ENCODE results near the gene ARHGAP8. TPM values are rescaled to one million over a fixed set of nuclear protein-coding genes. Genes with fewer than 3 reads are reported as not detected.

Gene ARHGAP8
- total RNA-seq, 1 experiment from 2014 or later = not detected

DNA sequence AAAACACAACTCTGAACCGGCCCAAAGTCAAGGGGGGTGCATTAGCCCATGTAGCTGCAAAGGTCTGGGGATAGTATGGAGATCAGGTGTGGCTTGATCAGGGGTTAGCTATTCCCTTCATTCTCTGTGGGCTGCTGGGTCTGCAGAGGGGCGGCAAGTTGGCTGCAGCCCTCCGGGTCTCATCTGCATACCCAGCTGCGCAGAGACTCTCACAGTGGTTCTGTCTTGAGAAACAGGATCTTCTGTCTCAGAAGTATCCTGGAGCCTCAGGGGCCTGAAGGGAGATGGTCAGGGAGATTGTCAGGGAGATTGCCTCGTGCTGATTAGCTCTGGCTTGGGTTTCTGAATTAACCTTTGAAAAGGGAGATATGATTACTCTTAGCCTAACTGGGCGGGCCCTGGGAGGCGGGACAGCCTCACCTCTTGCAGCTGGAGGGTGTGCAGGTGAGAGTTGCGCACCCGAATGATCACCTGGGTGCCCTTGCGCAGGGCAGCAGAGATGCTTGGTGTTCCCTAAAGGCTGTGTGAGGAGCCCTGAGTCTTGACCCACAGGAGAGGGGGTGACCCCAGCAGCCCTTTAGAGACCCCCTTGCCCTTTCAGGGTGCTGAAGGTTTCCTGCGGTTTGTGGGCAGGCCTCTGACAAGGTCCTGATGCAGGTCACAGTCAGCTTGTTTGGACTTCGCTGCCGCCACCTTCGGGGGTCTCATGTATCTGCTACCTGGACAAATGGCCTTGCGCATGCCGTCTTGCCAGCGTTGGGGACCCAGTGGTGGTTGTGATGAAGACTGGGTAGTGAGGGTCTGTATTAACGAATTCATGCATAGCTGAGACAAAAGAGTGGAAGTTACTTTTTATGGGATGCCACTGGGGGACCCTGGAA is 7.3 kb downstream of the ARHGAP8 start:
- H3K9me3 ChIP-seq (ENCODE audit: low read length) = no peaks in the 10 kb centered on the region
- no peak overlapping the region for H3K27ac ChIP-seq (ENCODE audit: low read length)
- H2AFZ ChIP-seq (ENCODE audit: low read length) = no peak overlapping the region
- DNase-seq = no peak
- H3K27me3 ChIP-seq (ENCODE audit: low read length) = no peaks in the 10 kb centered on the region
- peaks cover 18% of the 10 kb centered on the region for H3K4me1 ChIP-seq (ENCODE audit: low read length)
- peak overlapping the region; percentile 47 for H3K4me2 ChIP-seq (ENCODE audit: low read depth, low read length, poor library complexity, severe bottlenecking)
- H3K9ac ChIP-seq (ENCODE audit: low read length) = no peak overlapping the region
- H3K9me2 ChIP-seq (replicated peaks; ENCODE audit: insufficient read depth, low read length) = no peaks in the 10 kb centered on the region
- no peaks in the 10 kb centered on the region for H3K36me3 ChIP-seq (ENCODE audit: insufficient read depth, low read length)
- H3K4me3 ChIP-seq (ENCODE audit: low read length) = no peak overlapping the region
- H3K79me2 ChIP-seq (ENCODE audit: low read length) = no peaks in the 10 kb centered on the region
- no peaks in the 10 kb centered on the region for H4K20me1 ChIP-seq (ENCODE audit: insufficient read depth, low read depth, low read length)

DNA sequence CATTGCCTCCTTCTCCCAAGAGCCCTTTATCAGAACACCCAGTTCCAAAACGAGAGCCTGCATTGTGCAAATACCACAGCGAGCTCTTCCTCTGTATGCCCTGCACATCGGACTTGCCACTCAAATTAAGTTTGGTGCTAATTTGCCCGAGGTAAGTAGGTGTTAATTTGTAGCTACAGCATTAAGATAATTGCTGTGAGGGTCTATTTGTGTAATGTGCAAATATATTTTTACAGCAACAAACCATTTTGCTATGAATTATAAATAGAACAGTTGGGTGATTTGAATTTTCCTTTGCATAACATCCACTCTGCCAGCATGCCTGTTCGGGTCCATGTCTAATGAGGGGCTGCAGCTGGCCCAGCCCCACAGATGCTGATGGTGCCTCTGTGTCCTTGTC is 8.1 kb downstream of the ARHGAP8 start:
- no peak overlapping the region for H3K27ac ChIP-seq (ENCODE audit: low read length)
- H3K4me2 ChIP-seq (ENCODE audit: low read depth, low read length, poor library complexity, severe bottlenecking) = peak overlapping the region; percentile 47
- no peak overlapping the region; the same call in 1 of the 2 replicates for H3K4me3 ChIP-seq (ENCODE audit: low read length)
- no peak overlapping the region for H3K9ac ChIP-seq (ENCODE audit: low read length)
- no peak overlapping the region for H2AFZ ChIP-seq (ENCODE audit: low read length)
- H3K36me3 ChIP-seq (ENCODE audit: insufficient read depth, low read length) = no peaks in the 10 kb centered on the region
- peak; percentile 58 for DNase-seq
- H4K20me1 ChIP-seq (ENCODE audit: insufficient read depth, low read depth, low read length) = no peaks in the 10 kb centered on the region
- no peaks in the 10 kb centered on the region for H3K9me3 ChIP-seq (ENCODE audit: low read length)
- H3K4me1 ChIP-seq (ENCODE audit: low read length) = peaks cover 18% of the 10 kb centered on the region
- H3K79me2 ChIP-seq (ENCODE audit: low read length) = no peaks in the 10 kb centered on the region
- no peaks in the 10 kb centered on the region for H3K9me2 ChIP-seq (replicated peaks; ENCODE audit: insufficient read depth, low read length)
- H3K27me3 ChIP-seq (ENCODE audit: low read length) = no peaks in the 10 kb centered on the region

DNA sequence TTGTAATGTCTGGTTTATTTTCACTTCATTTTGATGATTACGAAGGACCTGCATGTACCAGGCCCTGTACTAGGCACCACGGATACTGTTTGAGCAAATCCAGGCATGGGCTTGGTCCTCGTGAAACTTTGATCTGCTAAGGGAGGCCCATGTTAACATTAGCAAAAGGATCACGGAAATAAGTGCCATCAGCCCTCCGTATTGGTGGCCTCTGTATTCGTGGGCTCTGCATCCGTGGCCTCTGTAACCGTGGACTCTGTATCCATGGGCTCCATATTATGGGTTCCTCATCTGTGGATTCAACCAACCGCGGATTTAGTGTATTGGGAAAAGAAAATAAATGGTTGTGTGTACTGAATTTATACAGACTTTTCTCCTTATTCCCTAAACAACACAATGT is 8.7 kb downstream of the ARHGAP8 start:
- no peaks in the 10 kb centered on the region for H3K36me3 ChIP-seq (ENCODE audit: insufficient read depth, low read length)
- H3K79me2 ChIP-seq (ENCODE audit: low read length) = no peaks in the 10 kb centered on the region
- H3K4me3 ChIP-seq (ENCODE audit: low read length) = no peak overlapping the region
- H3K27ac ChIP-seq (ENCODE audit: low read length) = no peak overlapping the region
- no peak overlapping the region for H2AFZ ChIP-seq (ENCODE audit: low read length)
- no peaks in the 10 kb centered on the region for H3K9me2 ChIP-seq (replicated peaks; ENCODE audit: insufficient read depth, low read length)
- no peaks in the 10 kb centered on the region for H3K27me3 ChIP-seq (ENCODE audit: low read length)
- no peak for DNase-seq
- peaks cover 18% of the 10 kb centered on the region for H3K4me1 ChIP-seq (ENCODE audit: low read length)
- no peak overlapping the region for H3K4me2 ChIP-seq (ENCODE audit: low read depth, low read length, poor library complexity, severe bottlenecking)
- no peaks in the 10 kb centered on the region for H3K9me3 ChIP-seq (ENCODE audit: low read length)
- H4K20me1 ChIP-seq (ENCODE audit: insufficient read depth, low read depth, low read length) = no peaks in the 10 kb centered on the region
- H3K9ac ChIP-seq (ENCODE audit: low read length) = no peak overlapping the region

DNA sequence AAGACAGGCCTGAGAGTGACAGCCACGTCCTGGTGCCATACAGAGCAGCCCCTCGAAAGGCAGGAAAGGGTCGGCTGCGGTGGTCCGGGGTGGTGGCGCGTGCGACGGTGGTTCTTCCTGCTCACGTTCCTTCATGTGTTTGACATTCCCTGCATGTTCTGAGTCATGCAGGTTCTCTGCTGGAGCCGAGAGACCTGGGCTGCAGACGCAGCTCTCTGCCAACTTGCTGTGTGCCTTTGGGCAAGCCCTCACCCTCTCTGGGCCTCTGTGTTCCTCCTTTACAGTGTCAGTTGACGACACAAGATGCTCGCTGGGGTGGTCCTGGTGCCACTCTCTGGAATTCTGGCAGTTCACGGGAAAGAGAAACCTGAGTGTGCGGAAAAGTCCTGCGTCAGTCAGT is 12.0 kb downstream of the ARHGAP8 start:
- Histone ChIP-seq H3K36me3 (ENCODE audit: insufficient read depth, low read length) (no peaks in the 10 kb centered on the region), H3K79me2 (ENCODE audit: low read length) (no peaks in the 10 kb centered on the region), H3K27me3 (ENCODE audit: low read length) (no peaks in the 10 kb centered on the region), H3K9me2 (replicated peaks; ENCODE audit: insufficient read depth, low read length) (no peaks in the 10 kb centered on the region), H3K27ac (ENCODE audit: low read length) (no peak overlapping the region), H3K4me1 (ENCODE audit: low read length) (peaks cover 18% of the 10 kb centered on the region), H2AFZ (ENCODE audit: low read length) (no peak overlapping the region), H3K4me2 (ENCODE audit: low read depth, low read length, poor library complexity, severe bottlenecking) (no peak overlapping the region), H3K4me3 (ENCODE audit: low read length) (no peak overlapping the region), H3K9ac (ENCODE audit: low read length) (no peak overlapping the region), H3K9me3 (ENCODE audit: low read length) (no peaks in the 10 kb centered on the region), H4K20me1 (ENCODE audit: insufficient read depth, low read depth, low read length) (no peaks in the 10 kb centered on the region)
- DNase-seq = no peak

DNA sequence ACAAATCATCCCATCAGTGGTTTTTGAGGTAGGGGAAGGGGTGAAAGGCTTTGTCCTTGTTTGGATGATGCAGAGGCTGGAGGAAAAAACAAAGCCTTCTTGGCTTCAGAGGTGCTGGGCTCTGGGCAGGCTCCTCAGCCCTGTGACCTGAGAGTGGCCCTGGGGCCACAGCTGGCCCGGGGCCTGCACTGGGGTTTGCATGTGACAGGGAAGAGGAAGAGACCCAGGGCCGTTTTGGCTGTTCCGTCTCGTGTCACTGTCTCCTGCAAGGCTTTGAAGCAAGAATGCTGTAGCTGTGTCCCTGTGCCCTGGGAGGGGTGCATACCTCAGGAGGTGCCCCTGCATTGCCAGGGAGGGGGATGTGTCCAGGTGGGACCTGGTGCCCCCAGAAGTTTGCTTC is 12.6 kb downstream of the ARHGAP8 start:
- H3K9me2 ChIP-seq (replicated peaks; ENCODE audit: insufficient read depth, low read length) = no peaks in the 10 kb centered on the region
- H3K79me2 ChIP-seq (ENCODE audit: low read length) = no peaks in the 10 kb centered on the region
- no peaks in the 10 kb centered on the region for H4K20me1 ChIP-seq (ENCODE audit: insufficient read depth, low read depth, low read length)
- H3K27me3 ChIP-seq (ENCODE audit: low read length) = no peaks in the 10 kb centered on the region
- DNase-seq = no peak
- no peak overlapping the region for H3K27ac ChIP-seq (ENCODE audit: low read length)
- H3K4me1 ChIP-seq (ENCODE audit: low read length) = peaks cover 15% of the 10 kb centered on the region
- H3K9me3 ChIP-seq (ENCODE audit: low read length) = no peaks in the 10 kb centered on the region
- no peak overlapping the region for H3K4me3 ChIP-seq (ENCODE audit: low read length)
- no peak overlapping the region for H3K9ac ChIP-seq (ENCODE audit: low read length)
- H2AFZ ChIP-seq (ENCODE audit: low read length) = no peak overlapping the region
- H3K4me2 ChIP-seq (ENCODE audit: low read depth, low read length, poor library complexity, severe bottlenecking) = no peak overlapping the region
- no peaks in the 10 kb centered on the region for H3K36me3 ChIP-seq (ENCODE audit: insufficient read depth, low read length)

DNA sequence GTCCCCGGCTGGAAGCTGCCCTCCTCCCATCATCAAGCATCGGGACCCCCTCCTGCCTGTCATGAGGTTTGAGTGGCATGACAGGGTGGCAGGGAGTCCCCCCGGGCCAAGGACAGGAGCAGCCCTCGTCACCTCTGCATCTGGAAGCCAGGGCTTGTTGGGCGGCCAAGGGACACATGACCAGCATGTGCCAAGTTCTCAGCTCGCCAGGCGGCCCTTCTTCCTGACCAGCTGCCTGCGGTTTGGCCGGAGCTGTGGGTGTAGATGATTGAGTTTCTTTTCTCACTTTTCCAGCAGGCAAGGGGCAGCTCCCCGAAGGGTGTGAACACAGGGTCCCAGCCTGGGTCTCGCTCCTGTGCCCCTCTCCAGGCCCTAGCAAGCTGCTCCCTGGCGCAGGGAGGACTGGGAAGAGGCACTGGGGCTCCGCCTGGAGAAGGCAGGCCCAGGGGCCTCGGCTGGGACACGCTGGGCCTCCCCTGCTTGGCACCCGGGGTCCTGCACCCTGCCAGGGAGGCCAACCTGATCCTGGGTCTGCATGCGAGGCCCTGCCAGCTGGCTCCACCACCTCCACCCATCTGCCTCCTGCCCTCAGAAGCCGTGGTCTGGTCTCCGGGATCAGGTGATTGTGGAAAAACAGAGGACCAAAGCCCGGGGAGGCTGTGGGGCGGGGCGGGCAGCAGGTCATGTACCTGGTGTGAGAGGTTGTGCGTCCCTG is 13.4 kb downstream of the ARHGAP8 start:
- Histone ChIP-seq H3K4me3 (ENCODE audit: low read length) (no peak overlapping the region), H3K9ac (ENCODE audit: low read length) (no peak overlapping the region), H3K4me2 (ENCODE audit: low read depth, low read length, poor library complexity, severe bottlenecking) (no peak overlapping the region), H3K4me1 (ENCODE audit: low read length) (peaks cover 7% of the 10 kb centered on the region), H3K9me3 (ENCODE audit: low read length) (no peaks in the 10 kb centered on the region), H4K20me1 (ENCODE audit: insufficient read depth, low read depth, low read length) (no peaks in the 10 kb centered on the region), H3K27me3 (ENCODE audit: low read length) (no peaks in the 10 kb centered on the region), H2AFZ (ENCODE audit: low read length) (no peak overlapping the region), H3K79me2 (ENCODE audit: low read length) (no peaks in the 10 kb centered on the region), H3K36me3 (ENCODE audit: insufficient read depth, low read length) (no peaks in the 10 kb centered on the region), H3K9me2 (replicated peaks; ENCODE audit: insufficient read depth, low read length) (no peaks in the 10 kb centered on the region), H3K27ac (ENCODE audit: low read length) (no peak overlapping the region)
- DNase-seq = no peak

DNA sequence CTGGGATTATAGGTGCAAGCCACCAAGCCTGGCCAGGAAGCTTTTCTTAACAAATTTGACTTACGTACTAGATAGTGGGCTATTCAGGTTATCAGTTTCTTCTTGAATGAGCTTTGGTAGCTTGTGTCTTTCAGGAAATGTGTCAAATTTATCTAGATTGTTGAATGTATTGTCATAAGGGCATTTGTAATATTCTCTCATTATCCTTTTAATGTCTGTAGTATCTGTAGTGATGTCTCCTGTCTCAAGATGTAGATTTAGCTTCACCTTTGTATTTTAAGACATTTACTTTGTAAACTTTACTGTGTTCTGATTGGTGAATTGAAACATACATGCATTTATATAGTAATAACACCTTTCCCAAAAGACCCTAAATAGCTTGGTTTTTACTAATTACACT is 20.7 kb downstream of the ARHGAP8 start:
- Histone ChIP-seq H2AFZ (ENCODE audit: low read length) (no peak overlapping the region), H3K27ac (ENCODE audit: low read length) (no peak overlapping the region), H3K9ac (ENCODE audit: low read length) (no peak overlapping the region), H3K79me2 (ENCODE audit: low read length) (no peaks in the 10 kb centered on the region), H3K27me3 (ENCODE audit: low read length) (no peaks in the 10 kb centered on the region), H3K36me3 (ENCODE audit: insufficient read depth, low read length) (no peaks in the 10 kb centered on the region), H3K9me3 (ENCODE audit: low read length) (no peaks in the 10 kb centered on the region), H3K9me2 (replicated peaks; ENCODE audit: insufficient read depth, low read length) (no peaks in the 10 kb centered on the region), H3K4me2 (ENCODE audit: low read depth, low read length, poor library complexity, severe bottlenecking) (no peak overlapping the region), H3K4me1 (ENCODE audit: low read length) (no peaks in the 10 kb centered on the region), H4K20me1 (ENCODE audit: insufficient read depth, low read depth, low read length) (no peaks in the 10 kb centered on the region), H3K4me3 (ENCODE audit: low read length) (no peak overlapping the region)
- no peak for DNase-seq

DNA sequence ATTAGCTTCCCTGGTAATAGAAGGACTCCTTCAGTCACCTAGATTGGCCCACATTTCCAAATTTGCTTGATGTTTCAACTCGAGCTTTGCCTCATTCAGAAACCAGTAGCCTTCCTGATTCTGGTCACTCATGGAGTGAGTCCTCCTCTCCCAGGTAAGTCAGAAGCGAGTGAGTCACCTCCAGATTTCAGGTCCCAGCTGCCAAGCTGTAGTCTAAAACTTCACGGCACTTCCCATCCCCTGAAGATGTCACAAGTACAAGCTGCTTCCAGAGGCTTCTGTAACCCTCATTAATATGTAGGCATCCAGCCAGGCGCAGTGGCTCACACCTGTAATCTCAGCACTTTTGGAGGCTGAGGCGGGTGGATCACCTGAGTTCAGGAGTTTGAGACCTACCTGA is 23.5 kb downstream of the ARHGAP8 start:
- Histone ChIP-seq H3K27me3 (ENCODE audit: low read length) (no peaks in the 10 kb centered on the region), H3K79me2 (ENCODE audit: low read length) (no peaks in the 10 kb centered on the region), H3K9me3 (ENCODE audit: low read length) (no peaks in the 10 kb centered on the region), H2AFZ (ENCODE audit: low read length) (no peak overlapping the region), H3K4me3 (ENCODE audit: low read length) (no peak overlapping the region), H3K4me2 (ENCODE audit: low read depth, low read length, poor library complexity, severe bottlenecking) (no peak overlapping the region), H3K9ac (ENCODE audit: low read length) (no peak overlapping the region), H3K27ac (ENCODE audit: low read length) (no peak overlapping the region), H3K4me1 (ENCODE audit: low read length) (no peaks in the 10 kb centered on the region), H4K20me1 (ENCODE audit: insufficient read depth, low read depth, low read length) (no peaks in the 10 kb centered on the region), H3K36me3 (ENCODE audit: insufficient read depth, low read length) (no peaks in the 10 kb centered on the region), H3K9me2 (replicated peaks; ENCODE audit: insufficient read depth, low read length) (no peaks in the 10 kb centered on the region)
- no peak for DNase-seq
